GM18502 (cell line): Measurements from ENCODE around the gene MYBPH.

Source experiments
- ATAC-seq: cut with Tn5 transposase; IDR thresholded peaks from one replicate; pipeline ENCODE4 v1.9.1; 2021; ENCODE audit warnings: mild to moderate bottlenecking; ENCODE audit not compliant: unreplicated experiment, poor library complexity

The MYBPH gene

DNA sequence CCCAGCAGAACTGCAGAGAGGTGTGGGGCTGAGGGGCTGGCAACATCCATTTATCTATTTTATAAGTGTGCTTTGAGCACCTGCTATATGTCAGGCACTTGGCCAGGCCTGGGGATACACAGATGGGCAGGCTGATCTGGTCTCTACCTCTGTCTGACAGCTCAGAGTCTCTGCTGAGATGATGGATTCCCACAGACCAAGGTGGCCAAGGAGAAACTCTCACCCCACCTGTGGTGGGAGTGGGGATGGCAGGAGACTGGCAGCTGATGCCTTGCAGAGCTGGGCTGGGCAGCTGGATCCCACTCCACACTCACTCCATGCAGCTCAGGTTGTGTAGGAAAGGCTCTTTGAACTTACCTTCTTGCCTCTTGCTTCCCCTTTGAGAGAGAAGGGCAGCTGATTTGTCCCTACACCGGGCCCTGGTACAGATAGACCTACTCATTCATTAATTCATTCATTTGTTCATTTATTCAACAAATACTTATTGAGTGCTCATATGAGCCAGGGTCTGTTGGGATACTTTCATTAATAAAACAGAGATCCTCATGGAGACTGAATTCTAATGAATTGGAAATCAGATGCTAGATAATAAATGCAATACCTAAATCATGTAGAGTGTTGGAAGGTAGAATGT lies 39.1 kb downstream of the MYBPH start:
- ATAC-seq: no peak

DNA sequence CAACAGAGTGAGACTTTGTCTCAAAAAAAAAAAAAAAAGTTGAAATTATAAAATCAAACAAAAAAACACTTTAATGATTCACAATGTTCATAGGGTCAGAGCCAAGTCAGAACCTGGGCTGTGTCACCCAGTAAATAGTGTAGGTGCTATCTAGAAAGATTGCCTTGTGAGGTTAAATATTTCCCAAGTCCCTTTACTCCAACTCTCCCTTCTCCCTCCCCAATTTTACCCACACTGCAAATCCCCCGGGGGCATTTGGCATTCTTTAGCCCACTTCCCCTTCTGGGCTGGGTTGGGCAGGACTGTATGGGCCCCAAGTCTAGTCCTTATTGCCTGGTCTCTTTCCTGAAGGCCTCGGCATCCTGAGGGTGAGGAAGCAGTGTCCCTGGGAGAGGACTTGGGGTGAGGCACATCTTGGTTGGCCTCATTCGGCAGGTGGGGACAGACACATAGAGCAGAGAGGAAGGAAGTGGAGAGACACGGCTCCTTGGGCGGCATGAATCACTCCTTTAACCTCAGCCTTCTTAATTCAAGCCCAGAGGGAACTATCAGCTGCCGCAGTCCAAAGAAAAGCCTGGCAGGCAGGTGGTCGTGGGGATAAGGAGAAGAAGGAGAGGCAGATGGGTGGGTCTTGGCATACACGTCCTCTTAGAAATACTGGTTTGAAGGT lies 39.9 kb downstream of the MYBPH start:
- no peak for ATAC-seq

DNA sequence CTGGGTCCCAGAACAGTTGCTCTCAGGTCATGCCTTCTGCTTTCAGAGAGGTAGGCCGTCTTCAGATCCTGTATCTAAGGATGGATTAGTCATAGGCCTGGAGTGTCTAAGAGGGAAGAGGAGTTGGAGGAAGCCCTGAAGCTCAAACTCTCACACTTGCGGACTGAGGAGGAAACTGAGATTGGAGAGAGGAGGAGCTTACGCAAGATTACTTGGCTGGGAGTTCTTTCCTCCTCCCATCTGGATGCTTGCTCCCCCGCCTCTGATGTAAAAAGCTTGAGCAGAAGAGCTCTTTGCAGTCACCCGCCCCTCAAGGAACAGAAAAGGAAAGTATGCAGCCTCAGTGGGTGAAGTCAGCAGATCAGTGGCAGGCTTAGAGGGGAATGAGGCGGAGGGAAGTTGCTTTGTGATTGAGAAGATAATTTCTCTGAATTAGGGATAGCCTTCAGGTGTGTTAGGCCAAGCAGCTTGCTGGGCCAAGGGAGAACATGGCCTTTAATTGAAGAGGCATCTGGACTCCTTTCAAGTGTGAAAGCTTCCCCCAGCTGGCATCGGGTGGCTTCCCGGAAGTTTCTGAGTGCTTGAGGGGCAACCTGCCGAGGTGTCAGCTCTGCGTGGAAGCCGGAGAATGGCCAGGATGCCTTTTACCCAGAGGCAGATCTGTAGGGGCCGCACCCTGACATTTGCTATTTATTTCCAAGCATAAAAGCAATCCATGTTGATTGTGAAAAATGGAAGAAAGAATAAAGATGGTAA lies 41.5 kb downstream of the MYBPH start:
- no peak for ATAC-seq

DNA sequence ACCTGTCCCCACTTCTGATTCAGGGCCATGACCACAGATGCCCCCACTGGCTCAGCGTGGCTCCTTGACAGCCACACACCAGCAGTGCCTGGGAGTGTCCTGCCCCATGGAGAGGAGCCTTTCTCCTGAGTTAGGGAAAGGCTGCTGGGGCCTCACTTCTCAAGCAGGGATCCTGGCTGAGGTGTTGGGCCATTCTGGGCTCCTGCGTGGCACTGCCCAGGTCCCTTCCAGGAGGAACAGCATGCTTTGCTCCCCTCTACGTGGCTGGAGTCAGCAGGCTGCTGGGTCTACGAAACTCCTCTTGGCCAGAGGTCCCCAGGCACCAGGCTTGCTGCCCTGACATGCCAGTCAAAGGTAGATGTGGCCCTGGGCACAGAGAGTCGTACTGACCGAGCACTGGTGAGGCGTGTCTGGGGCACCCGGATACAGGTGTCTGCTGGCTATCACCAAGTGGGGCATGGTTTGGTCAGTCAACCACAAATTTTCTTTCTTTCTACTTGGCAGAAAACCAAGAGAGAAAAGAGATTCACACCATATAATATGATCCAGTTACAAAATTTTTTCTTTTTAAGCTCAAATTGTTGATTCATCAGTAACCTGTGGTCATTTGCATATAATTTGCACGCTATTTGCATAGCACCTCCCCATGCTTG lies 44.0 kb downstream of the MYBPH start:
- no peak for ATAC-seq

DNA sequence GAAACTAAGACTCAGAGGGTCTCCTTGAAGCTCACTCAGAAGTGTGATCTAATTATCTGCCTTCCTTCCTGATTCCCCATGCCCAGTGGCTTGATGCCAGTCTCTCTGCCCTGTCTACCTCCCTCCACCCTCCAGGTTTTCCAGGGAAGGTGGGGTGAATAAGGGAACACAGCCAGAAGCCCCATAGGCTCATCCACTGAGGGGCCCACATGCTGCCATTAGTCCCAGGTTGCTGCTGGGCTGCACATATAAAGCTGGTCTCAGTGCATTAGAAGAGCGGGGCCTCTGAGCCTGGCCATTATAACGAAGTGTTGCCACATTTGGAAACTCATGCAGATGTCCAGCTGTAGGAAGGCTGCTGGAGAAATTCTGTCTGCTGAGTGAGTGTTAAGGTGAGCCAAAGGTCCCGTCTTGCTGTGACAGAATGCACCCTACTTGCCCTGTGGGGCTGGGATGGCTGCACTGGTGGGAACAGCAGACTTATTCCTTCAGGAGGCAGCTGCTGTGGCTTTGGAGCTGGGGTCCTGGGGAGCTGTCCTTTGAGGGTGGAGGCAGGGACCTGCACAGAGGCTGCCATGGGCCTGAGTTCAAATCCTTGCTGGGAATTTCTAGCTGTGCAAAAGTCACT lies 45.2 kb downstream of the MYBPH start:
- ATAC-seq: no peak

DNA sequence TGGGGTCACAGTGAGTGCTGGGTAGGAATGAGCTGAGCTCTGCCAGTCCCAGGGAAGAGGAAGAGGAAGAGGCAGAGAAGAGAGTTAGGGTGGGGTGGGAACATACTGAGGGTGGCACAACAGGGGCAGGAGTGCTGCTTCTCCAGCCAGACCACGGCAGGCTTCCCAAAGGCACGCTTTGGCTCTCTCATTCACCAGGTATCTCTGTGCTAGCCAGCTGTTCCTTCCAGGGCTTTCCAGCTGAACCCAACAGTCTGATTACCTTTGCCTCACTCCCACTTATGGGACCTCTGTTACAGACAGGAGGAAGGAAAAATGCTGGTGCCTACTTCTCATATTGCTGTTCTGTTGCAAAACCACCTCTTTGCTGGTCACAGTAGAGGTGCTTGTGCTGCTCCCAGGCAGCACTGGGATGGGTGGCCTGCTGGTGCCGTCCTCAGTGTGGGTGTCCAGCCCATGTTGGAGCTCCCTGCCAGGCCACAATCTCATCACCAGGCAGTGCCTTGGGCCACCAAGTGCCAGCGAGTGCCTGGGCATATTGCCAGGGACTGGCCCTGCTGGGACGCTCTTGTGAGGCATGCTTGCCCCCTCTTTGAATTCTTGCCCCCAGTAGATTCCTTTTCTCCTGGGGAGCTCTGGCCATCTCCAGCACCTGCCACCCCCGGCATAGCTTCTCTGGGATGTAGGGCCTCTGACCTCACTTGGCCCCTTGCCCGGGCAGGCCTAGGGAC lies 46.0 kb downstream of the MYBPH start:
- no peak for ATAC-seq

DNA sequence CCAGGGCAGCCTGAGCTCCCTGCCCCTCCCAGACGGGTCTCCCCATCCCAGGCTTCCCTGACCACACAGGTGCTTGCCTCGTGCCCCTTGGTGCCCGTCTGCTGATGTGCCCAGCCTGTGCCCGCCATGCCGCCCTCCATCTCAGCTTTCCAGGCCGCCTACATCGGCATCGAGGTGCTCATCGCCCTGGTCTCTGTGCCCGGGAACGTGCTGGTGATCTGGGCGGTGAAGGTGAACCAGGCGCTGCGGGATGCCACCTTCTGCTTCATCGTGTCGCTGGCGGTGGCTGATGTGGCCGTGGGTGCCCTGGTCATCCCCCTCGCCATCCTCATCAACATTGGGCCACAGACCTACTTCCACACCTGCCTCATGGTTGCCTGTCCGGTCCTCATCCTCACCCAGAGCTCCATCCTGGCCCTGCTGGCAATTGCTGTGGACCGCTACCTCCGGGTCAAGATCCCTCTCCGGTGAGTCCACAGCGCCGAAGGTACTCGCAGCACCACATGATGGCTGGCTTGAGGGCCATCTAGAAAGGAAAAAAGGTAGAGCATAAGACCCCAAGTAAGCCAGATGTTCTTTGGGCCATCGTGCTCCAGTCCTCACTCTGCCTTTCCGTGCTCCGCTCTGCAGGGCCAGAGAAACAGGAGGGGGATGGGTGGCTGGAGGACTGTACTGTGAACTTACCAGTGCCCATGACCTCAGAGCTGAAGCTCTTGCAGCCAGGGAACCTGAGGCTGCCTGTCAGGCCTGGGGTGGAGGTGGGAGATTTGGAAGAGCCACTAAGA lies 46.7 kb downstream of the MYBPH start:
- no peak for ATAC-seq

DNA sequence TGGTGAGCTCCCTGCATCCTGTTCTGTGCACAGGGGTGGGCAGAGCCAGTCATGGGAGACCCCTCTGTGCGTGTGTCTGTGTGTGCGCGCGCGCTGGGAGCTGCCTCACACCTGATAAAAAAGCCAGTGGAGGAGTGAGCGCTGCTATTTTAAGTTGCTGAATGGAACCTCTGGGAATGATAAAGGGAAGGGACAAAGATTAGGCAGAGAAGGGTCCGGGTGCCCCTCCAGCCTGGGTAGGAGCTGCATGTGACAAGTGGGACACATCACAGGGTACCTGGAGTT lies 47.3 kb downstream of the MYBPH start:
- no peak for ATAC-seq

DNA sequence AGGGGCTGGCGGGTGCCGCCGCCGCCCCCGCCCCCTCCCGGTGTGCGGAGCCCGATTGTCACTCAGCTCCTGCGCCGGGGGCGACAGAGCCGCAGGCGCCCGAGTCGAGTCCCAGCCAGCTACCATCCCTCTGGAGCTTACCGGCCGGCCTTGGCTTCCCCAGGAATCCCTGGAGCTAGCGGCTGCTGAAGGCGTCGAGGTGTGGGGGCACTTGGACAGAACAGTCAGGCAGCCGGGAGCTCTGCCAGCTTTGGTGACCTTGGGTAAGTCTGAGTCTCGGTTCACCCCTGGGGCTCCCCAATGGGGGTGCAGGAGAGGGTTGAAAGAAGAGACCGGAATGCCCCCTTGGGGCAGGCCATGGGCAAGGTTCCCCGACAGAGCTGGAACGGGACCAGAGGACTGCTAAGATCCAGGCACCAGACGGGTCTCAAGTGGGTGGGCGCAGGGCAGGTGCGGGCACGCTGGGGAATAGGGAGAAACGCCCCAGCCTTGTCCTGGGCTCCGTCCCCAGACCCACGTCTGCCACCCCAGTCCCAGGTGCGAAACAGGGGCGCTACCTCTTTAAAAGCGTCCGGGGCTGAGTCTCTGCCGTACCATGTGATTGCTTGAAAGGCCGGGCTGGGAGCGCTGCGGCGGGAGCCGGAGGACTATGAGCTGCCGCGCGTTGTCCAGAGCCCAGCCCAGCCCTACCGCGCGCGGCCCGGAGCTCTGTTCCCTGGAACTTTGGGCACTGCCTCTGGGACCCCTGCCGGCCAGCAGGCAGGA lies 47.8 kb downstream of the MYBPH start, which contains the start of gene ADORA1:
TSS of gene ADORA1 (plus strand) at position 61 of the 765 bp plus-strand sequence. CDS start 1,116 bp downstream, outside the sequence.
- no peak for ATAC-seq

DNA sequence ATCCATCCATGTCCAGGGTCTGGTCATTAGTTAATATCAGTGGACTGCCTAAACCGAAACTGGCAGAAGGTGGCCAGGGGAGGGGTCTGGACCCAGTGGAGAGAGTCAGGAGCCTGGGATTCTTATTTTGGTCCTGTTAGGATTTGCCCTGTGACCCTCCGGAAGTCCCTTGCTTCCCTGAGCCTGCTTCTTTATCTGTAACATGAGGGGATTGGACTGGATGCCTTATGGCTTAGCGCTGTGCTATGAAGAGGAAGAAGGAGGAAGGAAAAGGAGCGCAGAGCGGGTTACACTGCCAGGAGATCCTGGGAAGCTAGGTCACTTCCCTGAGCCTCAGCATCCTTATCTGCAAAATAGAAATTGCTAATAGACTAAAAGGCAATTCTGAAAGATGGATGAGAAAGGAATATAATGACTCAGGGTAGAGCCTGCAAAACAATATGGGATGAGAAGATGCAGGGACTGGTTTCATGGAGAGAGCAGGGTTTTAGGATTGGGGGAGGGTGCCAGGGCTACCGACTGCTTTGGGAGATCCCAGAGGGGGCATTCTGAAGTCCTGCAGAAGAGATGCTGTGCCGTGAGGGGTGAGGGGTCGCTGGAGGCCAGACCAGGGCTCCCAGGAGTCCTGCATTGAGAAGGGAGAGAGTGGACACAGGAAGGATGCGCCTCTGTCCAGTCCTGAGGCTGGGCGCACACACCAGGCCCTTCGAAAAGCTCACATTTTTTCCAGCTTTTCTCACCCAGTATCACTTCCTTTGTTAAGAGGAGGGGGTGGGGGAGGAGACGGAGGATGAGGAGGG lies 48.6 kb downstream of the MYBPH start:
- ATAC-seq: no peak

DNA sequence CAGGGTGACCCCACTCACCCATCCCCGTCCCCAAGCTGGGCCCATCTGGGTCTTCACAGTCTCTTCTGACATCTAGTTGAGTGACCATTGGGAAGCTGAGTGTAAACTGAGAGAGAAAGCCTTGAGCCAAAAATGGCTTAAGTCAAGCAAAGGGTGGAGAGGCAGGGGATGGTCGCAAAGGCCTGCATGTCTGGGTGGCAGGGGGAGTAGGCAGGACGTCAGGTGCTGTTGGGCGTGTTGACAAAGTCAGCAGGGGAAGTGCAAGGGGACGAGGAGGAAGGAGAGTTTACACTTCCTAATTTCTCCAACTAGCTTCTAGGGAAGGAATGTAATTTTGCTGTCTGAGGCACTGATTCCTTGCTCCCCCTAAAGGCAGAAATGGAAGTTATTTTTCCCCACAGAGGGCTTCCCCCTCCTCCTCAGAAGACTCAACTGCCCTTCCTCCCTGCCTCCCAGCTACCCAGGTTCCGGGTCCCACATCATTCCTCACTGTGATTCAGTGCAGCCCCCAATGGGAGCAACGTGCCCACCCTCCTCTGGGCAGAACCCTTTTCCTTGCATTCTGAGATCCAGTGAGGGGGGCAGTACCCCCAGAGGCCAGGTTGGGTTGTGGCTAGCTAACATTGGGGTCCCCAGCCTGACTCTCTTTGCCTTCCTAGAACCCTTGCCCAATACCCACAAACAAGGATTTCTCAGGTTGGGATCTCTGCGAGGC lies 49.3 kb downstream of the MYBPH start:
- ATAC-seq: no peak

DNA sequence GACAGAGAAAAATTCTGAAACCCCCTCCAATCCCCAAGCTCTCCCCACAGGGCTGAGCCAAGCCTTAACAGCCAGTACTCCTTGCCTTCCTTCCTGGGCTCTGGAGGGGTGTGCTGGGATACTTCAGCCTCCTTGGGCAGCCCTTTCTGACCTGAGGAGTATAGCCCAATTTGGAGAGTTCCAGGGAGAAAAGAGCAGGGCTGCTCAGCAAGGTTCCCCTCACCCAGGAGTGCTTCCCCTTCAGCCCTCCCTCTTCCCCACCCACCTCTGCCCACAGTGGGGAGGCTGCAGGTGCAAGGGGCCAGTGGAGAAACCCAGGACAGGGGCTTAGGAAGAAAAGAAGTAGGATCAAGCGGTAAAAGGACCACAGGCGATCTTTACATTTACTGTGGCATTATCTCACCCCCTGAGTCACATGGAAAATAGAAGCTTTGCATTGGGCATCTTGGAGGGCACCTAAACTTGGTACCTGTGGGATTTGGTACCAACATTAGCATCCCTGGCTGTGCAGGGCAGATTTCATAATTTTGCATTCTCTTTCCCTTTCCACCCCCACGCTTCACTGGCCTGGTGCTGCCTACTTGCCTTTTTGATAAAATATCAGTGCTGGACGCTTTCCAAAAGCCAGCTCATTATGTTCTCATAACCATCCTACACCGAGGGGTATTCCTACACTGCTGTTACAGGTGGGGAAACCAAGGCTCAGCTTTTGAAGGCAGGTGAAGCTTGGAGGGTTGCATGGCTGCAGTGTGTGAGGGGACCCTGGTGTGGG lies 50.9 kb downstream of the MYBPH start:
- ATAC-seq: no peak

DNA sequence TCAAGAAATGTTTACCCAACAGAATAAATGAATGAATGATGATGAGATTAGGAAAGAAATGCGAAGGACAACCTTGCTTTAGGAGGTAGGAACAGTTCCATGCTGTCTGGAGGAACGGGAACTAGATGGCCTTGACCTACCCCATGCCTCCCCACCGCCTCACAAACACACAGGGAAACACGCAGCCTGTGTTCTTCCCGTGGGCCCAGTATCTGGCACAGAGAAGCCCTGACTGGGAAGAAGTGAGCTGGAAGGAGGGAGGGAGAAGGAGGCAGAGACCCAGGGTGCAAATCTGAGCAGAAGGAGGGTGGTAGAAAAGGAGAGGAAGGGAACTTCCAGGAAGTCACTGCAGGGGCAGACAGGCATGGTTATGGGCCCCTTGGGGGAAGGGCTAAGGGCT lies 51.6 kb downstream of the MYBPH start:
- no peak for ATAC-seq

DNA sequence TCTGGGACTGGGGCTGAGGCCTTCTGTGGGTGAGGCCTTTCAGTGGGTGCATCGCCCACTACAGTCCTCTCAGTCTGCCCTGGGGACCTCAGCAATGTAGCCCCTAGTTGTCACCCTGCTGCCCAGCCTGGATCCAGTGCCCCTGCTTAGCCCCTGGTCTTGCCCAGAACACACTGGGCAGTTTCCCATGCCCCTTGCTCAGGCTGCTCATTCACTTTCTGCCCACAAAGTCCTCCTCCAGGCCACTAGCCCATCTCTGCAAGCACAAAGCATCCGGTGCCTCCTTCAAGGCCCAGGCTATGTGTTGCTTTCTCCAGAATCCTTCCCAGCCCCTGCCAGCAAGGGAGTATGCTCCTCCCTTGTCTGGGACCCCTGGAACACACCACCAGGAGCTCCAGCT lies 53.5 kb downstream of the MYBPH start:
- ATAC-seq: no peak

DNA sequence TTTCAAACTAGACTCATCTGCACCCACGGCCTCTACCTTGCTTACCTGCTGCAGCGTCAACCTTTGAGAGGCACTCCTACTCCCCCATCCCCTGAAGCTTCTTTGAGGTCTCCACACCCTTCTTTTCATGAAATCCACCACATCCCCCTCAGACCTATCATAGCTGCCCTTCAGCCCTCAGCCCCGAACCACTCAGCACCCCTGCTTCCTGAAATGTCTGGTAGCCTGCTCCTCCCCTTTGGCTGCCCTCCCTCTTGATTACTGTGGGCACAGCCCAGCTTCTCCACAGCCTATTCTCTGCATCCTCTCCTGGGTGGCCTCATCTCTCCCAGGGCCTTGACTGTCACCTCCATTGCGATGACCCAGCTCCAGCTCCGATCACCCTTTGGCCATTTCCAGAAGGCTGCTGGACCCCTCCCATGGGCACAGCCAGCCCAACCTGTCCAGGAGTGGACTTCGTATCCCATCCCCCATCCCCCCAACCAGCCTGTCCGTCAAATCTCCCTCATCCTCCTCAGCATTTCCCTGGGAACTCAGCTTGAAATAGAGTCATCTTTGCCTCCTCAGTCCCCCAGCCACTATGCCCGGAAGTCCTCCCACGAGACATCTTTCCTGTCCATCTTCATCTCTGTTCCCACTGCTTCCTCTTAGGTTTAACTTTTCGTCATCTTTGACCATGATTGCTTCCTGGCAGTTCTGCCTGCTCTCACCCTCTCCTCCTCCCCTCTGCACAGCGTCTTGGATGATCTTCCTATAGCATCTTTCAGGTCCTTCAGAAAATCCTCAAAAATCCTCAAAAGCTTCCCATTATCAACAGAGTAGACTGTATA lies 54.2 kb downstream of the MYBPH start:
- no peak for ATAC-seq
